ENCODE measurements around the gene CLDN1. TPM values are rescaled to one million over a fixed set of nuclear protein-coding genes. Genes with fewer than 3 reads are reported as not detected.

Gene CLDN1
- total and polyA plus RNA-seq, 3 experiments from 2014 or later, result 0.09 TPM; not detected in 2

DNA sequence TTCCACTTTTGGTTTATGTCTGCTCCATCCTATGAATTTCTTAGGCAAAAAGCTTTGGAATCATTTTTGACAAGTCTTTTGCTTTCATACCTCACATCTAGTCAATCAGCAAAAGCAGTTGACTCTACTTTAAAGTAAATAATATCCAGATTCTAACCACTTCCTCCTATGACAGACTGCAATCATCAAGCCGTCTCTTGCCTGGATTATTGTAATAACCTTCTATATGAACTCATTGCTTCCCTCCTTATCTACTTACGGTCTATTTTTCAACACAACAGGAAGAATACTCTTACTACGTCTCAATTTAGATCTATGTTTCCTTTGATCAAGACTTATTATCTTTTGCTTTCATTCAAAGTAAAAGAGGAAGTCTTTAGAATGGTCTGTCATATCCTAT is 20.7 kb downstream of the CLDN1 start:
- H3K27me3 Mint-ChIP-seq, result peaks cover 3 to 16% of the 10 kb centered on the region in 2 donors
- peaks cover 13% of the 10 kb centered on the region for H3K4me1 ChIP-seq (ENCODE audit: insufficient read depth, low read length)
- H3K27ac ChIP-seq (ENCODE audit: low read depth, low read length), result no peak overlapping the region
- POLR2A ChIA-PET, result no interaction called here
- H3K27me3 ChIP-seq (ENCODE audit: insufficient read depth, low read length, poor library complexity, severe bottlenecking), result no peaks in the 10 kb centered on the region
- H3K4me3 ChIP-seq (ENCODE audit: low read length), result no peak overlapping the region
- H3K36me3 Mint-ChIP-seq, result no peaks in the 10 kb centered on the region
- no peak overlapping the region for H3K4me3 Mint-ChIP-seq
- peaks cover 2 to 6% (median 6%) of the 10 kb centered on the region in 3 donors for H3K4me1 Mint-ChIP-seq
- CTCF ChIA-PET, result no interaction called here
- H3K9me3 ChIP-seq (ENCODE audit: low read length), result no peaks in the 10 kb centered on the region
- H3K9me3 Mint-ChIP-seq, result no peaks in the 10 kb centered on the region
- peak in 1 of 5 donors; percentile 21 for DNase-seq
- H3K27ac Mint-ChIP-seq, result no peak overlapping the region
- H3K36me3 ChIP-seq (ENCODE audit: insufficient read depth, low read length), result no peaks in the 10 kb centered on the region

DNA sequence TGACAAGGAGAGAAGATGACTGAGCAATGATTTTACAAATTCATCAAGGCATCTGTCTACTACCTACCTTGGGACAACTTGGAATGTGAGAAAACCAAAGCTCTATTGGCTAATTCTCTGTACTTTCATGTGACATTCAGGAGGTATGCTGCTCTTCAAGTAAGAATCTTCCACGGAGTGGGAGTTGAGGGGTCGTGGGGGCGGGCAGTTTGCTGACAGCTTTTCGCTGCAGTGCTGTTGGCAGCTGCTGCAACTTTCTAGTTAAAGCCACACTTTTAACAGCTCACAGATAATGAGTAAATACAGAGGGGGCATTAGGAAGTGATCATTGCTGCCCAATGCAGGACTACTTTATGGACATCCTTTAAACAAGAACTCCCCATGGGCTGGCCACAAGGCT is 22.3 kb downstream of the CLDN1 start:
- Mint-ChIP-seq H3K9me3 (no peaks in the 10 kb centered on the region), H3K4me3 (no peak overlapping the region), H3K27ac (no peak overlapping the region), H3K36me3 (no peaks in the 10 kb centered on the region), H3K27me3 (peaks cover 3 to 16% of the 10 kb centered on the region in 2 donors), H3K4me1 (peaks cover 2 to 6% (median 6%) of the 10 kb centered on the region in 3 donors)
- POLR2A ChIA-PET, result no interaction called here
- DNase-seq, result no peak
- no peaks in the 10 kb centered on the region for H3K9me3 ChIP-seq (ENCODE audit: low read length)
- H3K27me3 ChIP-seq (ENCODE audit: insufficient read depth, low read length, poor library complexity, severe bottlenecking), result no peaks in the 10 kb centered on the region
- peaks cover 5% of the 10 kb centered on the region for H3K4me1 ChIP-seq (ENCODE audit: insufficient read depth, low read length)
- no peak overlapping the region for H3K4me3 ChIP-seq (ENCODE audit: low read length)
- H3K27ac ChIP-seq (ENCODE audit: low read depth, low read length), result no peak overlapping the region
- H3K36me3 ChIP-seq (ENCODE audit: insufficient read depth, low read length), result no peaks in the 10 kb centered on the region
- CTCF ChIA-PET, result no interaction called here

DNA sequence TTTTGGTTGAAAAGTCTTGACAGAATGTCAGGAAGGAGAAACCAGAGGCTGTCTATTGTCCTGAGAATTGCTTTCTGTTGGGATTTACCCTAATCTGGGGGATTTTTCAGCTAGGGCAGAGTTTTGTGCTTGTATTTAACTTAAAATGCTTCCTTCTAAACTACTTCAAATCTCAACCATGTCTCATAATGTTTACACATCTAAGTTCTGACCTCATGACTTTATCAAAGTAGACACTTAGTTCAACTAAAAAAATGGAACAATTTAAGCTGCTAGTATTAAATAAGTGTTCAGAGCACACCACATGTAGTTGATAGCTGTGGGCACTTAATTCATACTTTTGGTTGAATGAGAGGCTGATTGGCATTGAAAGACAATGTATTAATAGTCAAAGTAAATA is 28.2 kb downstream of the CLDN1 start:
- Mint-ChIP-seq H3K9me3 (peaks cover 0 to 16% (median 4%) of the 10 kb centered on the region in 5 donors), H3K27ac (no peak overlapping the region), H3K27me3 (peaks cover 1 to 9% of the 10 kb centered on the region in 2 donors), H3K4me1 (no peaks in the 10 kb centered on the region), H3K4me3 (no peak overlapping the region), H3K36me3 (no peaks in the 10 kb centered on the region)
- Histone ChIP-seq H3K27ac (ENCODE audit: low read depth, low read length) (no peak overlapping the region), H3K36me3 (ENCODE audit: insufficient read depth, low read length) (no peaks in the 10 kb centered on the region), H3K4me3 (ENCODE audit: low read length) (no peak overlapping the region), H3K4me1 (ENCODE audit: insufficient read depth, low read length) (no peaks in the 10 kb centered on the region), H3K27me3 (ENCODE audit: insufficient read depth, low read length, poor library complexity, severe bottlenecking) (no peaks in the 10 kb centered on the region), H3K9me3 (ENCODE audit: low read length) (no peaks in the 10 kb centered on the region)
- CTCF ChIA-PET, result no interaction called here
- DNase-seq, result no peak
- POLR2A ChIA-PET, result no interaction called here

DNA sequence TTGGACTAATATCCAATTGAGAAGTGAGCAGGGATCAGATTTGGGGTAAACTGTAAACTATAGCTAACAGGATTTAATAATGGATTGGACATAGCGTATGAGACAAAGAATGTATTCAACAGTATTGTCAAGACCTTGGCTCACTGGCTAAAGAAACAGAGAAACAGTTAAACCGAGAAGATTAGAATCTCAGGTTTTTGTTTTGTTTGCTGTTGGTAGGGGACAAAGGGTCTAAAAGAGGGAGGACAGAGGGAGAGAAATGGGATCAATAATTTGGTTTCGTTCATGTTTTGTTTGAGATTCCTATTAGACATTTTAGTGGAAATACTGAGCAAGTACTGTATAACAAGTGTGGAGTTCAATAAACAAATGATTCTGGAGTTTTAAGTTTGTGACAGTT is 28.6 kb downstream of the CLDN1 start:
- H3K36me3 ChIP-seq (ENCODE audit: insufficient read depth, low read length), result no peaks in the 10 kb centered on the region
- no peaks in the 10 kb centered on the region for H3K27me3 ChIP-seq (ENCODE audit: insufficient read depth, low read length, poor library complexity, severe bottlenecking)
- no peak overlapping the region for H3K27ac ChIP-seq (ENCODE audit: low read depth, low read length)
- Mint-ChIP-seq H3K4me3 (no peak overlapping the region), H3K9me3 (peaks cover 0 to 16% (median 4%) of the 10 kb centered on the region in 5 donors), H3K27me3 (peaks cover 1 to 9% of the 10 kb centered on the region in 2 donors), H3K4me1 (no peaks in the 10 kb centered on the region), H3K36me3 (no peaks in the 10 kb centered on the region), H3K27ac (no peak overlapping the region)
- no peaks in the 10 kb centered on the region for H3K4me1 ChIP-seq (ENCODE audit: insufficient read depth, low read length)
- H3K4me3 ChIP-seq (ENCODE audit: low read length), result no peak overlapping the region
- ChIA-PET POLR2A (no interaction called here), CTCF (no interaction called here)
- no peak for DNase-seq
- no peaks in the 10 kb centered on the region for H3K9me3 ChIP-seq (ENCODE audit: low read length)

DNA sequence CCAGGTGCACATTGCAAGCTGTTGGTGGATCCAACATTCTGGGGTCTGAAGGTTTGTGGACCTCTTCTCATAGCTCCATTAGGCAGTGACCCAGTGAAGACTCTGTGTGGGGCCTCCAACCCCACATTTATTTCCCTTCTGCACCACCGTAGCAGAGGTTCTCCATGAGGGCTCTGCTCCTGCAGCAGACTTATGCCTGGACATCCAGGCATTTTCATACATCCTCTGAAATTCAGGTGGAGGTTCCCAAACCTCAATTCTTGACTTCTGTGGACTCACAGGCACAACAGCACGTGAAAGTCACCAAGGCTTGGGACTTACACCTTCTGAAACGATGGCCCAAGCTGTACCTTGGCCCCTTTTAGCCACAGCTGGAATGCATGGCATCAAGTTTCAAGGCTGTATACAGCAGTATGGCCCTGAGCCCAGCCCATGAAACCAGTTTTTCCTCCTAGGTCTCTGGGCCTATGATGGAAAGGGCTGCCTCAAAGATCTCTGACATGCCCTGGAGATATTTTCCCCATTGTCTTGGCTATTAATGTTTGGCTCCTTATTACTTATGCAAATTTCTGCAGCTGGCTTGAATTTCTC is 30.2 kb downstream of the CLDN1 start:
- H3K36me3 ChIP-seq (ENCODE audit: insufficient read depth, low read length), result no peaks in the 10 kb centered on the region
- CTCF ChIA-PET, result no interaction called here
- H3K27me3 Mint-ChIP-seq, result peaks cover 0 to 9% of the 10 kb centered on the region in 2 donors
- H3K27me3 ChIP-seq (ENCODE audit: insufficient read depth, low read length, poor library complexity, severe bottlenecking), result no peaks in the 10 kb centered on the region
- no peak overlapping the region for H3K4me3 ChIP-seq (ENCODE audit: low read length)
- no peak overlapping the region for H3K4me3 Mint-ChIP-seq
- H3K27ac ChIP-seq (ENCODE audit: low read depth, low read length), result no peak overlapping the region
- H3K36me3 Mint-ChIP-seq, result no peaks in the 10 kb centered on the region
- POLR2A ChIA-PET, result no interaction called here
- DNase-seq, result no peak
- H3K27ac Mint-ChIP-seq, result peak overlapping the region in 1 of 8 donors; percentile 41
- peaks cover 0 to 21% (median 8%) of the 10 kb centered on the region in 5 donors for H3K9me3 Mint-ChIP-seq
- H3K4me1 ChIP-seq (ENCODE audit: insufficient read depth, low read length), result no peaks in the 10 kb centered on the region
- no peaks in the 10 kb centered on the region for H3K9me3 ChIP-seq (ENCODE audit: low read length)
- H3K4me1 Mint-ChIP-seq, result no peaks in the 10 kb centered on the region

DNA sequence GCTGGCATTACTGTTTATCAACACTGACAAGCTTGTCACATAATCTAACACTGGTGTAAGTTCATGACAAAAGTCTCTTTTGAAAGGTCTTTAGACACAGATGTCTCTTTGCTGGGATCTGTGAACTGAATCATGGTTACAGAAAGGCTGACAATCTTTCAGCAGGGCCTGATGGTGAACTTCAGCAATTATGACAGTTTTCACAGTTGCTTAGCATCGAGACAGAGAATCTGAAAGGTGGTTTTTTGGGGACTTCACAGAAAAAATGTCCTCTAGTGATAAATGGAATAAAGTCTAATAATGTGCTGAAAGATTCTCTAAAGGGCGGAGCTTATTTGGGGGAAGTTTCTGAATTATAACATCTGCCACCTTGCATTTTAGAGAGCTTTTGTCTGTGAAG is 32.3 kb downstream of the CLDN1 start:
- peaks cover 6% of the 10 kb centered on the region for H3K9me3 ChIP-seq (ENCODE audit: low read length)
- H3K27me3 ChIP-seq (ENCODE audit: insufficient read depth, low read length, poor library complexity, severe bottlenecking), result no peaks in the 10 kb centered on the region
- H3K9me3 Mint-ChIP-seq, result peaks cover 10 to 30% (median 18%) of the 10 kb centered on the region in 5 donors
- H3K36me3 Mint-ChIP-seq, result peaks cover 0 to 5% (median 0%) of the 10 kb centered on the region in 3 donors
- H3K4me1 Mint-ChIP-seq, result no peaks in the 10 kb centered on the region
- no peaks in the 10 kb centered on the region for H3K36me3 ChIP-seq (ENCODE audit: insufficient read depth, low read length)
- ChIA-PET CTCF (no interaction called here), POLR2A (no interaction called here)
- H3K4me3 ChIP-seq (ENCODE audit: low read length), result no peak overlapping the region
- H3K27ac Mint-ChIP-seq, result no peak overlapping the region
- DNase-seq, result no peak
- no peak overlapping the region for H3K27ac ChIP-seq (ENCODE audit: low read depth, low read length)
- H3K4me1 ChIP-seq (ENCODE audit: insufficient read depth, low read length), result no peaks in the 10 kb centered on the region
- no peak overlapping the region for H3K4me3 Mint-ChIP-seq
- H3K27me3 Mint-ChIP-seq, result peaks cover 2 to 9% of the 10 kb centered on the region in 2 donors

DNA sequence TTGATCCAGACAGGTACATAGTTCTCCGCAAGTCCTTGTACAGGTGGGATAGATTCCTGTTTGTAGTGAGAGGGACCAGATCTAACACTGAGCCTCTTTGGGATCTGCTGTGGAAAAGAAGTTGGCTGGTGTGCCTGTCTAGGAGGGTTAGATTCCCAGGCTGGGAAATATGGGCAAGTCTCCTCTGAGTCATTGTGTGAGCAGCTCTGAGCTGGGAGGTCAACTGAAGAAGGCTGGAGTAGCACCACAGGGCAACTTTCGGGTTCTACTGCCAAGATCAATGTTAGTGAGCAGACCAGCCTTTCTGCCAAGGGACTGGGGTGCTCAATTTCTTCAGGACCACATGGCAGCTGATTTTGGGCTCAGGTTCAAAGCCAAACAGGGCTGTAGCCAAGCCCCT is 33.4 kb downstream of the CLDN1 start:
- no peak overlapping the region for H3K27ac ChIP-seq (ENCODE audit: low read depth, low read length)
- no peak for DNase-seq
- no peak overlapping the region for H3K27ac Mint-ChIP-seq
- peaks cover 6% of the 10 kb centered on the region for H3K9me3 ChIP-seq (ENCODE audit: low read length)
- H3K36me3 ChIP-seq (ENCODE audit: insufficient read depth, low read length), result no peaks in the 10 kb centered on the region
- no peak overlapping the region for H3K4me3 Mint-ChIP-seq
- no peaks in the 10 kb centered on the region for H3K4me1 ChIP-seq (ENCODE audit: insufficient read depth, low read length)
- H3K27me3 Mint-ChIP-seq, result peaks cover 2 to 9% of the 10 kb centered on the region in 2 donors
- no peaks in the 10 kb centered on the region for H3K4me1 Mint-ChIP-seq
- ChIA-PET CTCF (no interaction called here), POLR2A (no interaction called here)
- H3K4me3 ChIP-seq (ENCODE audit: low read length), result no peak overlapping the region
- H3K9me3 Mint-ChIP-seq, result peaks cover 17 to 32% (median 20%) of the 10 kb centered on the region in 5 donors
- H3K27me3 ChIP-seq (ENCODE audit: insufficient read depth, low read length, poor library complexity, severe bottlenecking), result no peaks in the 10 kb centered on the region
- peaks cover 0 to 5% (median 0%) of the 10 kb centered on the region in 3 donors for H3K36me3 Mint-ChIP-seq

DNA sequence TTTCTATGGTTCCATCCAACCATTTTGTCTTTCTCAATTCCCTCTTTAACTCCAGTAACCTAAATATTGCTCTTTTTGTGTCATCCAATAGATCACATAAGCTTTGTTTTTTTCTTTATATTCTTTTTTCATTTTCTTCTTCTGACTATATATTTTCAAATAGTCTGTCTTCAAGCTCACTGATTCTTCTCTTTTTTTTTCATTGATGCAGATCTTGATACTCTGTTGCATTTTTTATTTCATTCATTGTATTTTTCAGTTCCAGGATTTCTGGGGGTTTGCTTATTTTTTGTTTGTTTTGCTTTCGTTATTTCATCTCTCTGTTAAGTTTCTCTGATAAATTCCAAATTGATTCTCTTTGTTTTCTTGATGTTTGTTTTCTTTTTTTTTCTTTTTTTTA is 36.2 kb downstream of the CLDN1 start:
- no peaks in the 10 kb centered on the region for H3K27me3 ChIP-seq (ENCODE audit: insufficient read depth, low read length, poor library complexity, severe bottlenecking)
- DNase-seq, result no peak
- H3K4me3 Mint-ChIP-seq, result no peak overlapping the region
- H3K36me3 Mint-ChIP-seq, result peaks cover 0 to 5% (median 0%) of the 10 kb centered on the region in 3 donors
- H3K9me3 ChIP-seq (ENCODE audit: low read length), result peaks cover 6% of the 10 kb centered on the region
- H3K27me3 Mint-ChIP-seq, result peaks cover 2 to 3% of the 10 kb centered on the region in 2 donors
- H3K27ac ChIP-seq (ENCODE audit: low read depth, low read length), result no peak overlapping the region
- H3K36me3 ChIP-seq (ENCODE audit: insufficient read depth, low read length), result no peaks in the 10 kb centered on the region
- CTCF ChIA-PET, result no interaction called here
- POLR2A ChIA-PET, result no interaction called here
- no peak overlapping the region for H3K4me3 ChIP-seq (ENCODE audit: low read length)
- H3K27ac Mint-ChIP-seq, result no peak overlapping the region
- H3K4me1 Mint-ChIP-seq, result no peaks in the 10 kb centered on the region
- peaks cover 14 to 24% (median 19%) of the 10 kb centered on the region in 5 donors for H3K9me3 Mint-ChIP-seq
- H3K4me1 ChIP-seq (ENCODE audit: insufficient read depth, low read length), result no peaks in the 10 kb centered on the region
